ENCODE results near the gene RBMS1.

DNA sequence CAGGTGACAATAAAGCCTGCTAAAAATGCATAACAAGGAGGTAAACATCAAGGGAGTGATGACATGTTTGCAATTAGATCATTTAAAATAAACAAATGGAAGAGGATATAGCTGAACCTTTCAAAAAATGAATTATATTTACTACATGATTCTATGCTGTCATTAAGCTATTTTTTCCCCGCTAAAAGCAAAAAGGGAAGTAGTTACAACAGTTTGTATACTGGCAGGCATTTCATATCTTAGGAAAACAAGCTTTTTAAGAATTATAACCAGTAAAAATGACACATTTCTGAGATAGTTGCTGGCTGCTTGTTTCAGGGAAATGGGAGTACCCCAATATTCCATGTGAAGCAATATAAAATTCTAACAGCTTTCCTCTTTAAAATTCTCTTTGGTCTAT lies 204.5 kb downstream of the RBMS1 start:
- TF ChIP-seq, protein P1, sequence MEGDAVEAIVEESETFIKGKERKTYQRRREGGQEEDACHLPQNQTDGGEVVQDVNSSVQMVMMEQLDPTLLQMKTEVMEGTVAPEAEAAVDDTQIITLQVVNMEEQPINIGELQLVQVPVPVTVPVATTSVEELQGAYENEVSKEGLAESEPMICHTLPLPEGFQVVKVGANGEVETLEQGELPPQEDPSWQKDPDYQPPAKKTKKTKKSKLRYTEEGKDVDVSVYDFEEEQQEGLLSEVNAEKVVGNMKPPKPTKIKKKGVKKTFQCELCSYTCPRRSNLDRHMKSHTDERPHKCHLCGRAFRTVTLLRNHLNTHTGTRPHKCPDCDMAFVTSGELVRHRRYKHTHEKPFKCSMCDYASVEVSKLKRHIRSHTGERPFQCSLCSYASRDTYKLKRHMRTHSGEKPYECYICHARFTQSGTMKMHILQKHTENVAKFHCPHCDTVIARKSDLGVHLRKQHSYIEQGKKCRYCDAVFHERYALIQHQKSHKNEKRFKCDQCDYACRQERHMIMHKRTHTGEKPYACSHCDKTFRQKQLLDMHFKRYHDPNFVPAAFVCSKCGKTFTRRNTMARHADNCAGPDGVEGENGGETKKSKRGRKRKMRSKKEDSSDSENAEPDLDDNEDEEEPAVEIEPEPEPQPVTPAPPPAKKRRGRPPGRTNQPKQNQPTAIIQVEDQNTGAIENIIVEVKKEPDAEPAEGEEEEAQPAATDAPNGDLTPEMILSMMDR (IDR thresholded peaks at IDR 0.05): no peak
- TF ChIP-seq EP300 (IDR thresholded peaks at IDR 0.05; ENCODE audit: low read depth) (no peak), POLR2A (IDR thresholded peaks at IDR 0.05) (no peak)
